Stomach (tissue), 4 donors: ENCODE measurements around the gene ATXN10.

Source experiments
- POLR2A ChIP-seq, 4 donors: fragments of 450-650 bp; IDR thresholded peaks; one replicate each; pipeline ENCODE4 v1.6.1; 2016; ENCODE audit warnings: antibody characterized with exemption in 4 of 4, control low read depth in 2 of 4, mild to moderate bottlenecking in 1 of 4, moderate library complexity in 1 of 4
- POLR2AphosphoS5 ChIP-seq, 3 donors: sonication (generic); formaldehyde crosslinking; IDR thresholded peaks; one replicate each; pipeline ENCODE4 v1.6.1; 2016; ENCODE audit warnings: antibody characterized with exemption in 3 of 3
- TF ChIP-seq, protein P1 (sequence below), 7 experiments: fragments of 450-650 bp in 4 of 7; fragments of 200-600 bp in 3 of 7; sonication (generic) in 3 of 7; IDR thresholded peaks; one replicate each; pipeline ENCODE4 v1.5.1; 2016 to 2019; ENCODE audit warnings: antibody characterized with exemption in 7 of 7, control low read depth in 2 of 7, mild to moderate bottlenecking in 1 of 7

- TF ChIP-seq POLR2A (IDR thresholded peaks at IDR 0.05), result no peak
- TF ChIP-seq, protein P1, sequence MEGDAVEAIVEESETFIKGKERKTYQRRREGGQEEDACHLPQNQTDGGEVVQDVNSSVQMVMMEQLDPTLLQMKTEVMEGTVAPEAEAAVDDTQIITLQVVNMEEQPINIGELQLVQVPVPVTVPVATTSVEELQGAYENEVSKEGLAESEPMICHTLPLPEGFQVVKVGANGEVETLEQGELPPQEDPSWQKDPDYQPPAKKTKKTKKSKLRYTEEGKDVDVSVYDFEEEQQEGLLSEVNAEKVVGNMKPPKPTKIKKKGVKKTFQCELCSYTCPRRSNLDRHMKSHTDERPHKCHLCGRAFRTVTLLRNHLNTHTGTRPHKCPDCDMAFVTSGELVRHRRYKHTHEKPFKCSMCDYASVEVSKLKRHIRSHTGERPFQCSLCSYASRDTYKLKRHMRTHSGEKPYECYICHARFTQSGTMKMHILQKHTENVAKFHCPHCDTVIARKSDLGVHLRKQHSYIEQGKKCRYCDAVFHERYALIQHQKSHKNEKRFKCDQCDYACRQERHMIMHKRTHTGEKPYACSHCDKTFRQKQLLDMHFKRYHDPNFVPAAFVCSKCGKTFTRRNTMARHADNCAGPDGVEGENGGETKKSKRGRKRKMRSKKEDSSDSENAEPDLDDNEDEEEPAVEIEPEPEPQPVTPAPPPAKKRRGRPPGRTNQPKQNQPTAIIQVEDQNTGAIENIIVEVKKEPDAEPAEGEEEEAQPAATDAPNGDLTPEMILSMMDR (IDR thresholded peaks at IDR 0.05), result no peak
- no peak for TF ChIP-seq POLR2AphosphoS5 (IDR thresholded peaks at IDR 0.05)
Measured at GRCh38 chr22:45683680-45684079, 12.0 kb downstream of the ATXN10 start.
